NCI-H510A (cell line): Measurements from ENCODE around the gene DAP.
"Not testable (repeated sequence)": the region's sequence is repeated elsewhere in the genome, so short reads cannot be mapped to it uniquely, and the experiment has no call there.

Experiments used
- DNase-seq: peaks from one replicate; lab custom pipeline; 2025; lab: John Stamatoyannopoulos, UW

The DAP gene

DNA sequence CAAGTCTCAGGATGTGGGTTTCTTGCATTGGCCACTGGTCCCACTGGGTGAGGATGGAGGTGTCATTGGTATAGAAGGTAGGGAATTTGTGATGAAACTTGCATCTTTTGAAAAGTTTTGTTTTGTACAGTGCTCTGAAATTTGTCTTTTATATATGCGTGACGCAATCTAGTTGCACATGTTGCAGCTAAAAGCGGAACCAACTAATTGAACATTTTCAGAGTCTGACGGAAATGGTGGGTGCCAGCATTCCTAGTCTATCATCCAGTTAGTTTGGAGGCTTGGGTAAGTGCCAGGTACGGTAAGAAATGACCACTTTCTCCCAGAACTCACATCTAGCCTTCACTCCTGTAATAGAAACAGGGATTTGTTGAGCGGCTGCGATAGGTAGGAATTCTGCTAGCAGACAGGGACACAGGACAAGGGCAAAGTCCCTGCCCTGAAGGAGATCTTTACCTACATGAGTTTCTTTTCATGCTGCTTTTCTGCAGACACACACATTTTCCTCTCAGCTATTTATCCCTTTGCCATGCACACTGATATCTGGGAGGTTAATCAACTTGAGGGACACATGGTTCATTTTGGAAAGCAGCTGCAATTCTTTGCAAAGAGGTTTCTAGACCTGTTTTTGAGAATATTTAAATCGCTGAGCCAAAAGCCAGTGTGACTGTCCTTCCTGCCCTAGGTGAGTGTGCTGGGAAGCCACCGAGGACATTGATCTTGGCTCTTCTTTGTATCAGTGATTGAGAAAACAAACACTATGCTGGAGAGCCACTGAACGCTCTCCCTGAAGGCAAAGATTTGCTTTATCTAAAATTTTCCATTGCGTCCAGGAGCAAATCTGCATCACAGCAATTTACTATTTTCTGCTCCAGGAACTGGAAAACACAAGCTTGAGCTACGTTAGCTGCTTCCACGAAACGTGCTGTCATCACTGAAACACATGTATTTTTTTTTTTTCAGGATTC is 89.7 kb downstream of the DAP start:
- no peak for DNase-seq

DNA sequence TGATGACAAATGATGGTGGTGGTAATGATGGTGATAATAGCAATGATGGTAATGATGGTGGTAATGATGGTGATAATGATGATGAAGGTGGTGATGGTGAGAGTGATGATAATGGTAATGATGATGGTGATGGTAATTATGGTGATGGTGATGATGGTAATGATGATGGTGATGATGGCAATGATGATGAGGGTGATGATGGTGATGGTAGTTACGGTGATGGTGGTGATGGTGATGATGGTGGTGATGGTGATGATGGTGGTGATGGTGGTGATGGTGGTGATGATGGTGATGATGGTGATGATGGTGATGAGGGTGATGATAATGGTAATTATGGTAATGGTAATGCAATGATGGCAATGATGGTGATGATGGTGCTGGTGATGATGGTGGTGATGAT is 91.1 kb downstream of the DAP start:
- DNase-seq = no peak

DNA sequence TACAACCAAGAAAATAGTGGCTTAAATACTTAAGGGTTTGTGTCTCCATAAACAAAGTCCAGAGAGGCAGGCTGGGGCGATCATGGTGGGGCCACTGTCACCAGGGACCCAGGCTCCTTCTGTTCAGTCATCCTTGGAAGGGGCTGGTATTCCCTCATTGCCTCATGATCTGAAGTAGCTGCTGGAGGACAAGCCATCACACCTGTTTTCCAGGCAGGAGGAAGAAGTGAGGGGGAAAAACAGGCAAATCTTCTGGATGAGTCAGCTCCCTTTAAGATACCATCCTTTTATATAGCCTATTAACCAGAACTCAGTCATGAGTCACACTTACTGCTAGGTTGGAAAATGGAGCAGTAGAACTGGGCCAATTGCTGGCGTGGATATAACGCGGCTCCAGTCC is 92.3 kb downstream of the DAP start:
- no peak for DNase-seq

DNA sequence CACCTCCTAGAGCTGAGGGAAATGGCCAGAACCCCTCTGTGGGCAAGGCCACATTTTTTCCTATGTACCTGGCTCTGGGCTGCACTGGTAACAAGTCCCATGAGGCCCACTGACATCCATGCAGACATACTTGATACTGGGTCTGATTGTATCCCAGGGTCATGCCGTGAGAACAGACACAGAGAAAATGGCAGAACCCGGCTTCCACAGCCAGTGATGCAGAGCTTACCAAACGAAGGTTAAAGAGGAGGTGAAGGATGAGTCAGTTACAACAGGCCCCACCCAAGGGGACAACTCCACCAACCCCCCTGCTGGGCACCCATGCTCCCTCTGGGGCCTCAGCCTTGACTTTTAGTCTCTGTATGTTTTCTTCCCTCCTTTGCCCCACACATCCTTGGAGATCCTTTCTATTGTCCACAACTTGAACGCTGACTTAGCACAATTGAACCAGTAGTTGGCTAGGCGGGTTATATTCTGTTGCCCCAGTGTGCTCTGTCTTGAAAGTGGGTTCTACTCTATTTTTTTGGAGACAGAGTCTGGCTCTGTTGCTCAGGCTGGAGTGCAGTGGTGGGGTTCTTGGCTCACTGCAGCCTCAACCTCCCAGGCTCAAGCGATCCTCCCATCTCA is 93.5 kb downstream of the DAP start:
- DNase-seq = no peak

DNA sequence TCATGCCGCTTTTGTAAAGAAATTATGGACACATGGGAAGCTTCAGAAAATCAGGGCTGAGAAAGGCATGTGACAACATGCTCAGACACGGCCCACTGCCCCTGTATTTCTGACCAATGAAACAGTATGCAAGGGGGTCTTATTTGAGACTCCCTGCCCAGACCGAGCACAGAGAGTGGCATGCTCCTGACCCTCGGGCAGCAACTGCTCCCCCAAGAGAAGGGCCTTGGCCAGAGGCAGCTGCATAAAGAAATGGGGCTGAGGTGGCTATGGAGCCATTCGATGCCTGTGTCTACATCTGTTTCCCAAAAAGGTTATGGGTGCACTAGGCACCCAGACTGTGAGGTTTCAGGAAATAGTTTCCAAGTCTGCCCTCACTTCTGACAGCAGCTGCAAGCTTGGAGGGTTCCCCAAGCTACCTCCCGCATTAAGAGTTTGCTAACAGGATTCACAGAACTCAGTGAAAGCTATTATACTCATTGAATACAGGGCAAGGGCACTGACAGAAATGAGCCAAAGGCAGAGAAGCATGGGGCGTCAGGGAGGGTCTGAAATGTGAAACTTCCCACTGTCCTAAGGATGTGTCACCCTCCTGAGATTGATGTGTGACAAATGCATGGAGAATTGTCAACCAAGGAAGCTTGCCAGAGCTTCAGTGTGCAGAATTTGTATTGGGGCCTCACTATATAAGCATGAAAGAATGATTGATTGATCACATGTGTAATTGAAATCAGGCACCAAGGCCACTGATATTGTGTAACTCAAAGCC is 94.3 kb downstream of the DAP start:
- no peak for DNase-seq

DNA sequence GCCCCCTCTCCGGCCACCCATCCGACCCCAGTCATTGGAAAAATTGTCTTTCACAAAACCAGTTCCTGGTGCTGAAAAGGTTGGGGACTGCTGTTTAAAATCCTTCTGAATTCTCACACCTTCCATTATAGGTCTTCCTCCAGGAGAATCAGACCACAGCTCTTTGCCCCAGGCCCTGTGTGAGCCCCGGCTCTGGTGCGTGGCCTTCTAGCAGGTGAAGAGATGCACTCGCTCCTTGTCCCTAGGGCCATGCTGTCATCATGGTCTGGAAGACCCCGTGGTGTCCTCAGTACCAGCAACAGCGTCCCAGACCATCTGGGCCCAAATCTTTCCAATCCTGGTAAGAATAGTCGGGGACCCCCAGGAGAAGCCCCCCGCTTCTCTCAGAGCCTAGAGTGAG is 95.2 kb downstream of the DAP start:
- no peak for DNase-seq

DNA sequence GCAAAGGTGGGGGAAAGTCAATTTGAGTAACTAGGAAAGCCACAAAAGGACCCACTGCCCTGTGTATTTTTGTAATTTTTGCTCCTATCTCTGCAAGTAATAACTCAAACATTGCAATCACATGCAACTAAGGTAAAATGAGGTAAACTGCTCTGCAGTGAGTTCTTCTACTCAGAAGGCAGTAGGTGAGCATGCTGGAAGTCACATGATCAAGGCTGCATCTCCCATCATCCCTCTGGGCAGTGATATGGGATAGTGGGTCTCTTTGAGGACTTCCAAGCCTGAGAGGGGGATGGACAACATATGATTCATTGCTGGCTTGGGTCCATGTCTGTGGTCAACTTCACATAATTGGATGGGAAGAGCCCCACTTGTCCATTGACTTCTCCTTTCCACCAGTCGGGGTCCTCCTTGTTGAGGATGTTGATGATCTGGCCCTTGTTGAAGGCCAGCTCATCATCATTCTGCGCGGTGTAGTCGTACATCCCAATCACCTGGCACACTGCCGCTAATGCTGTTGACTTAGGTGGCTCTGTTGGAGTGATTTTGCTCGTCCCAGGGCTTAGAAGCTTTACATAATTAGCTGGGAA is 96.8 kb downstream of the DAP start:
- not testable (repeated sequence) for DNase-seq

DNA sequence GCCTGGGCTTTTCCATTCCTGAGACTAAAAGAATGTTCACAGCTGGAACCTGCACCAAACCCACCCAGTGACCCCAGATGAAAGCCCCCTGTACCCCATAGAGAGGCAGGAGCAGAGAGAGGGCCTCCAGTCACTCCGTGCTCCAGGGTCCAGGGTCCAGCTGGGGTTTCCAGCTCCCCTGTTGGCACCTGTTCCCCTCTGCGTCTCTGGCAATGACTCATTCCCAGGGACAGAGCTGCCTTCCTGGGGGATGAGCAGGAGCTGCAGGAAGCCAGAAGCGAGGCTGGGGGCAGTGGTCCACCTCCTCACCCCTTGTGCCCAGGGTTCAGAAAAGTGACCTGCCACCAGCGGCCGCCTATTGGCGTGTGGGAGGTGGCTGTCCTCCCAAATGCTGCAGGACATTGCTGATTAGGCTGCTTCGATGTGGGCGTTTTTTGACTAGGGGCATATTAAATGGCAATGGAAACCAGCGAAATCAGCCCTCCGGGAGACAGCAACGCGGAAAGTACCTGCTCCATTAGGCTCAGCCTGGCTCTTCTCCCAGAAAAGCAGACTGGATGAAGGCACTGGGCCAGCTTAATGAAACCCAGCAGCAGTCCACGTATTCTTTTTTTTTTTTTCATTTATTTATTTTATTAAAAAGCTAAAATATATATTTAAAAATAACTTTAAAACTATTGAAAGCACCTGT is 97.4 kb downstream of the DAP start:
- no peak for DNase-seq

DNA sequence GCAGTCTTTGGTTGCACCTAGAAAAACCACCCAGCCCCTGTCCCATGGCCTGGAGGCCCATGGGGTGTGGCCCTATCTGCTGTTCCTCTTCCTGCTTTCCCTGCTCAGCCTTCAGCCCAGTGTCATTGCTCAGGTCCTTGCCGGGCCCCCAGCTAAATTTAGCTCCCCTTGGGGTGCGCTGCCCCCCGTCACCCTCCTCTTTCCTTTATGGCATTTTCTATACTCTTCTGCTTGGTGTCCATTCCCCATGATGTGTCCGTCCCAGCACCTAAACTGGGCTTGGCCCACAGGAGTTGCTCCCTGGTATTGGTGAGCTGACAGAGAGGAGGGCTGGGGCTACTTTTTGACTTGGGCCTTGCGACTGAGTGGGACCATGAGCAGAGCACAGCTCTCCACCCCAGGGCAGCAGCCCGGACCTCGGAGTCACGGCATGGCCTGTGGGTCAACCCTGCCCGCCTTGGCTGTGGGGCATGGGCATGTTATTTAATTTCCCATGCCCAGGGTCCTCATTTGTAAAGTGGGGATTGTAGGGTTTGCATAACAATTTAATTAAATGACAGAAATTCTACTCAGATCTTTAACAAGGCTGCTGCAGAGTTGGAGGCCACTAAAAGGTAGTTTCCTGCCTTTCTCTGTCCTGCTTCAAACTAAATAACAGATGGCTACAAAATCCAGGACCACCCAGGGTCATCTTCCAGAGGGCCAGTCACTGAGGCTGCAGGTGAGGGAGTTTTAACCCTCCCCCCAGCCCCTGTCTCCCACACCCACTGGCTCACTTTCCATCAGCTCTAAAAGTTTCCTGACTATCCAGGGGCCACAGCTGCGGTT is 98.2 kb downstream of the DAP start:
- no peak for DNase-seq

DNA sequence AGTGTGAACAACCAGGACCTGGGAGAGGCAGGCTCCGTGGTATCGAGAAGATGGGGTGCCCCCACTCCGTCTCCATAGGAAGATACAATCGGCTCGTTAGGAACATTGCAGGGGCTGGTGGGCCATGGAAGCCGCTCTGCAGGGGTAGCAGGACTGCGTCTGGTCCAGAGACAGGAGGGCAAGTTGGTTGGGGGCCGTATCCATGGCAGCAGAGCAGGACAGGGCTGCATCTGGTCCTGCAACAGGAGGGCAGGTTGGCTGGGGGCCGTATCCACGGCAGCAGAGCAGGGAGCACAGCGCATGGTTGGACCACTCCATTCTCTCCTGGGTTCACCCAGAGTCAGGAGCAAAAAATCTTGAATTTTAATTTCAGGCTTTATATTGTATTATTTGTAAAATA is 99.0 kb downstream of the DAP start:
- DNase-seq = no peak

DNA sequence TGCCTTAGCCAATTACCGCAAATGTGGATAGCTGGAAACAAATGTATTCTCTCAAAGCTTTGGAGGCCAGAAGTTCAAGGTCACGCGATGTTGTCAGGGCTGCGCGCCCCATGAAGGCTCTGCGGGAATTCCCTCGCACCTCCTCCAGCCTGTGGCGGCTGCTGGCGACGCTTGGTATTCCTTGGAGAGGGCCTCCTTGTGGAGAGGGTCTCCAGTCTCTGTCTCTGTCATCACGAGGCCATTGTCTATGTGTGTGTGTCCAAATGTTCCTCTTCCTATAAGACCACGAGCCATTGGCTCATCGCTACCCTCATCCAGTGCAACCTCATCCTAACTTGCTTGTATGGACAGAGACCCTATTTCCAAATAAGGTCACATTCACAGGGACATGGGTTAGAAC is 99.6 kb downstream of the DAP start:
- no peak for DNase-seq

DNA sequence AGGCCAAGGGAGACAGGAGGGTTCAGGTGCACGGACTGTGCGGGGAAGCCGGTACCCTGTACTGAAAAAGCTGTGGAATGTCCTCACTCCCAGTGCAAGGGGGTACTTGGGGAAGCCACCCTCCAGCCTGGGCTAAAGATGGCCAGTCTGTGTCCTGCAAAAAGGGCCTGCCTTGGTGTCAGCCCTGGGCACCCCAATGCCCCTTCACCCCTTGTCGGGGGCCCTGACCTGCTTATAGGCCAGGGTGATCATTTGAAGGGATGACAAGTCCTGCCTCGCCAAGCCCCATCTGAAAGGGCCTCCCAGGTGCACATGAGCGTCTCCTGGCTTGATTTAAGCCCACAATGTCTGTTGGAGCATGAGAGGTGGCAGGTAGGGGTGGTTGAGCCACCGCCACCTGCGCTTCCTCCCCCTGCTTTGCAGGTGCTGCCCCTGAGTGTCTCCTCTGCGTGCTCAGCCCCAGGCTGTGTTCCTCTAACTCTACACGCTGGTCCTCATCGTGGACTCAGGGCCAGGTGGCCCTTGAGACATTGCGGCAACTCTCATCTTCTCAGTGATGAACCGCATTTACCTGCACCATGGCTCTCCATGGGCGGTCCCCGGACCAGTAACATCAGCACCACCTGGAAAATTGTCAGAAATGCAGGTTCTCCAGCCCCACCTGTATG is 100.2 kb downstream of the DAP start:
- no peak for DNase-seq

DNA sequence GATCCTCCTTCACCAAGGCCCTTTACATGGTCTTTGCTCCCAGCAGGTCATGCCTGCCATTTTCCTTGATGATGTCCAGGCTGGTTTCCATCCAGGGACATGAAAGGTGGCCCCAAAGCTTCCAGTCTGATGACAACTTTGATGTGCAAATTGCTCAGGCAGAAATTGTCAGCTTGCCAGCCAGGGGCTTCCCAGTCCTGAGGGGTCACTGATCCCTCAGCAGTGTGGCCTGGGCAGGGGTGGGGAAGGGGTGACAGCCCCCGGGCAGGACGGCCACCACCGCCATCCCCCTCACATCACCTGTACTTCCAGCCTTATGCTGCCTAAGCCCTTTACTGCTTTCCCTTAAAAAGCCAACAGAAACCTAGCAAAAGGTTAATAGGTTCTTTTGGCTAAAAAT is 100.9 kb downstream of the DAP start:
- DNase-seq = no peak

DNA sequence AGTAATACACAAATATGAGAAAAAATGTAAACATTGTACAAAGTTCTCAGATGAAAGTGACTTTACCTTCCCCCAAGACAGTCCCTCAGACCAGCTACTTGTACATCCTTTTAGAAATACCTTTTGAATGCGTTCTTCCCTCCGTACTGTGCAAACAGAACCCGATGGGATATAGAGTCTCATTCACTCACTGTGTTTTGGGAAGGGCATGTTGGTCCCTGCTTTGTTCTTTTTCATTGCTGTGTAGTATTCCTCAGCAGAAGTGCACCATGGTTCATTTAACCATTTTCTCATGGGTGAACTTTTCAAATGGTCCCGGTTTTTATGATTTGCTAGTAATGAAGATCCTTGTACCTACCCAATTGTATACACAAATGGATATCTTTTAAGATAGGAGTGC is 102.8 kb downstream of the DAP start:
- DNase-seq = no peak

DNA sequence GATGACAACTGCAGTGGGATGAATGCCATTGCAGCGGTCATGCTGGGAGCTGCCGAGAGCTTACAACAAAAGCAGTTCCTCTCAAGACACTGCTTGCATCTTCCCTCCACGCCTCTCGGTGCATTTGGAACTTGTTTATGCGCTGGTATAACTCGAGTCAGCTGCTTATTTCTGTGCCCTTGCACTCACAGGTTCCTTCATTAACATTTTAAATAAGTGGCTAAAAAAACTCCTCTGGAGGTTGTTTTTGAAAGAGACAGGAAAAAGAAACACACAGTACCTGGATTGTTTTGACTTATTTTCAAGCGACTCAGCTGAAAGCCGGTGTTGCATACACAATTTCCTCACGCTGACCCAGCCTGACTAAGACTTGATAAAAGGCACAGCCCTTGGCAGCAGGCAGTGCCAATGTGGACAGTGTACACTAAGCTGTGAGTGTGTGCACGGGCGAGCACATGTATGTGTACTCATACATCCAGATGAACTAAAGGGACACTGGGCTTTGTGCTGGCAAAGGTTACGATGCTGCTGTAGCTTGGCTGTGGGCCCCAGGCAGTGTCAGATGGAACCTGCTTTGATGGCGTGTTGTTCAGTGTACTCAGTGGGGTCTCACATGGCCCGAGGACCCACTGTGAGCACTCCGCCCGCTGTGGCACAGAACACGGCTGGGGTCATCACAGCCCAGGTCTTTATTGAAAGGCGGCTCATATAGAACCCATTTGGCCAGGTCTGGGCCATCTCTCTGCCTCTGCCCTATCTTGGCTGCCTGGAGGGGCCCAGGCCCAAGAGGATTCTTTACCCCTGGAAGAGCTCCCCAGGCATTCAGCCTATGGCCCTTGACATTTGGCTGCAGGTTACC is 104.8 kb downstream of the DAP start:
- DNase-seq = no peak

DNA sequence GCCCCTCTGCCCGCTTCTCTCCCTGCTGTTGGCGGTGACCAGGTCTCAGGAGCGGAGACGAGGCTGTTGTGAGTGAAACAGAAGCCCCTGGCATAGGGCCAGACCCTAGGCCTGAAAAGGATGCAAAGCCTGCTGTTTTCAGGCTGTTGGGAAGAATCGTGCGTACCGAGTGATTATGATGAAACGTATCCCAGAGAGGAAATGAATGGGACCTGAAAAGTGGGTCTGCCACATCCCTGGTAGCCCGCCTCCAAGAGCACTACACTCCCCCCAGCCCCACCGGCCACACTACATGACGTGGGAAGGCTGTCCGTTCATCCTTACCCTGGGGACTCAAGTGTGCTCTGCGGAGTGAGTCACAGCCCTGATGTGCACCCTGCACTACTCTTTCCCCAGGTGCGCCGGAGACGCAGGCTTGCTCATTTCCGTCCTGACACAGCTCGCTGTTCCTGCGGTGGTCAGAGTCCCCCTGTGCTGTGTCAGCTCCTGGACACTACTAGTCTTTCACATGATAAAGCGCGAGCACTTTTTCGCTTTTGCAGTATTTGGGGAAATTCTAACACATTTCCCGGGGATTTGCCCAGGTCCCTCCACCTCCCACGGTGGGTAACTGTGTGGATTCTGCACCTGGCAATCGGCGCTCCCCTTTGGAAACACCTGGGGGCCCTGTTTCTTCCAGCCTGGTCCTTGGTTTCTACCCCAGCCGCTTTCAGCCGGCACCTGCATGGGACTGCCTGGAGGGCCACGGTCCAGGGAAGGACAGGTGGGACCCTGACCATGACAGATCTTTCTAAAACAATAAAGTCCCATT is 105.7 kb downstream of the DAP start:
- DNase-seq = no peak

DNA sequence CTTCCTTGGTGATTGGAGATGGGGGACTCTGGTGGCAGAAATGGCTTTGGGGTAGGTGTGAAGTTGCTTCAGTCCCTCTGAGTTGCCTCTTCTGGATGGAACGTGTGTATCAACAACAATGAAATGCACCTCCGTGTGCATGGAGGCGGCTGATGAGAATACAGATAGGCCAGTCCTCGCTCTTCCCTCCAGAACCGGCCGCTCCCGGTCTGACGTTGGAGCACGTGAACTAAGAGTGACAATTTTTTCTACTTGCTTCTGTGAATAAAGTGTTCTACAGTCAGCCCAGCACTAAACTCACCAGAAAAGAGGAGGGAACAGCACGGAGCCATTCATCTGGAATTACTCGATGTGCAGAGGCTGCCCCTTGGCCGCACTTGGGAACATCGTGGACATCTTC is 106.5 kb downstream of the DAP start:
- no peak for DNase-seq

DNA sequence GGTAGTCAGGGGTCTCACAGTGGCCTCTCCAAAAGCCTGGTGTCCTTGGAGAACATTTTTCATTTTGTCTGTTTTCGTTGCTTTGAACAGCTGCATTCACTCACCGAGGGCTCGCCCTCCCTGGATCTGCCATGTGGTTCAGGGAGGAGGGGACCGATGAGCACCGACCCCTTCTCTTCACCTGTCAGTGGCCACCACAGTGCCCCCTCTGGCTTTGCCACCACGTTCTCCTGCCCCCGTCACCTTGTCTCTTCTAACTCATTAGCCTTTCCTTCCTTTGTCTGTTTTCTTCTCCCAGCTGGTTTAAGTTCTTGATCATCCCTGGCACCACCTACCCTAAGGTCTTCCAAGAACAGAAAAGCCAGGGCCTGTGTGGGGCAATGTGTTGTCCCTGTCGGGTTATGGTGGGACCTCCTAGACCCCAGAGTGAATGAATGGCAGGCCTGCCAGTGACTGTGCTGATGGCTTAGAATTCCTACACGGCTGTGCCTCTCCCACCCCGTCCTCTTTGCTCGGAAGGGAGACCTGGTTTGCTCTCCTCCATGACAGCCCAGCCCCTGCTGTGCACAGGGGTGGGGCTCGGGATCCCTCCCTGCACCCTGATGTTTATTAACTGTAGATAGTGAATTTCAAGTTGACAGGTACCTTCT is 107.2 kb downstream of the DAP start:
- no peak for DNase-seq
